Measurements from ENCODE around the gene MVP. TPM values are rescaled to one million over a fixed set of nuclear protein-coding genes. Genes with fewer than 3 reads are reported as not detected.
"Not testable (repeated sequence)": the region's sequence is repeated elsewhere in the genome, so short reads cannot be mapped to it uniquely, and the experiment has no call there.

MVP gene
- total RNA-seq (100 to 1,000 TPM; 147 to 224 TPM), polyA plus RNA-seq (ENCODE audit: insufficient read depth, low read depth, low replicate concordance) (119 TPM)
- long read RNA-seq, donor 1, partial matches to known transcripts: 28 of 28 reads
- long read RNA-seq, donor 1, other reads (novel, unspliced or antisense): 0 of 28 reads
- long read RNA-seq, donor 2, partial matches to known transcripts: 0 of 8 reads
- long read RNA-seq, donor 2, other reads (novel, unspliced or antisense): 0 of 8 reads

GRCh38 chr16:29820271-29820701, at the start of gene MVP:
MVP (plus strand) TSS chr16:29820462; CDS start chr16:29830550, 10,088 bp downstream.
- no peaks in the 10 kb centered on the region for H3K9me3 ChIP-seq
- intact Hi-C loops (cut with DNase I; ENCODE audit: low total_unique reads): no loop called here
- H3K27ac ChIP-seq: peak within 1 kb of the TSS; percentile 91 to 93
- no peaks in the 10 kb centered on the region for H3K27me3 ChIP-seq
- TF ChIP-seq, protein P1, sequence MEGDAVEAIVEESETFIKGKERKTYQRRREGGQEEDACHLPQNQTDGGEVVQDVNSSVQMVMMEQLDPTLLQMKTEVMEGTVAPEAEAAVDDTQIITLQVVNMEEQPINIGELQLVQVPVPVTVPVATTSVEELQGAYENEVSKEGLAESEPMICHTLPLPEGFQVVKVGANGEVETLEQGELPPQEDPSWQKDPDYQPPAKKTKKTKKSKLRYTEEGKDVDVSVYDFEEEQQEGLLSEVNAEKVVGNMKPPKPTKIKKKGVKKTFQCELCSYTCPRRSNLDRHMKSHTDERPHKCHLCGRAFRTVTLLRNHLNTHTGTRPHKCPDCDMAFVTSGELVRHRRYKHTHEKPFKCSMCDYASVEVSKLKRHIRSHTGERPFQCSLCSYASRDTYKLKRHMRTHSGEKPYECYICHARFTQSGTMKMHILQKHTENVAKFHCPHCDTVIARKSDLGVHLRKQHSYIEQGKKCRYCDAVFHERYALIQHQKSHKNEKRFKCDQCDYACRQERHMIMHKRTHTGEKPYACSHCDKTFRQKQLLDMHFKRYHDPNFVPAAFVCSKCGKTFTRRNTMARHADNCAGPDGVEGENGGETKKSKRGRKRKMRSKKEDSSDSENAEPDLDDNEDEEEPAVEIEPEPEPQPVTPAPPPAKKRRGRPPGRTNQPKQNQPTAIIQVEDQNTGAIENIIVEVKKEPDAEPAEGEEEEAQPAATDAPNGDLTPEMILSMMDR (IDR thresholded peaks at IDR 0.05): no peak
- TF ChIP-seq POLR2A (IDR thresholded peaks at IDR 0.05): no peak
- H3K4me1 ChIP-seq: peaks cover 57% of the 10 kb centered on the region
- peak; percentile 85 for DNase-seq
- peak within 1 kb of the TSS; percentile 63 to 70 for H3K4me3 ChIP-seq
- H3K36me3 ChIP-seq (ENCODE audit: low read depth, missing control alignments): no peaks in the 10 kb centered on the region
- 0 to 26% methylated on average over 1 to 4 of the region's 4 CpGs for WGBS, 2 donors

DNA sequence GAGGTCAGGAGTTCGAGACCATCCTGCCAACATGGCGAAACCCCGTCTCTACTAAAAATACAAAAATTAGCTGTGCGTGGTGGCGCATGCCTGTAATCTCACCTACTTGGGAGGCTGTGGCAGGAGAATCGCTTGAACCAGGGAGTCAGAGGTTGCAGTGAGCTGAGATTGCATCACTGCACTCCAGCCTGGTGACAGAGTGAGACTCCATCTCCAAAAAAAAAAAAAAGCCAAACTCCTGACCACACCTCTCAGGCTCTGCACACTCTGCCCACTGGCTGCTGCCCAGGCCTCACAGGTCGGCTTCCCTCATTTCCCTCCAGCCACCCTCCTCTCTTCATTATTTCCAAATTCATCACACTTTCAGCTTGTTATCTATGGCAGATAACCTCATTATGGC, 47.9 kb upstream of the MVP start:
- H3K4me3 ChIP-seq; H3K36me3 ChIP-seq (ENCODE audit: low read depth, missing control alignments); DNase-seq; H3K27ac ChIP-seq; H3K4me1 ChIP-seq; H3K9me3 ChIP-seq; intact Hi-C loops (cut with DNase I; ENCODE audit: low total_unique reads); H3K27me3 ChIP-seq: not testable (repeated sequence)
- 84 to 89% methylated on average over 7 of the region's 7 CpGs for WGBS, 2 donors

DNA sequence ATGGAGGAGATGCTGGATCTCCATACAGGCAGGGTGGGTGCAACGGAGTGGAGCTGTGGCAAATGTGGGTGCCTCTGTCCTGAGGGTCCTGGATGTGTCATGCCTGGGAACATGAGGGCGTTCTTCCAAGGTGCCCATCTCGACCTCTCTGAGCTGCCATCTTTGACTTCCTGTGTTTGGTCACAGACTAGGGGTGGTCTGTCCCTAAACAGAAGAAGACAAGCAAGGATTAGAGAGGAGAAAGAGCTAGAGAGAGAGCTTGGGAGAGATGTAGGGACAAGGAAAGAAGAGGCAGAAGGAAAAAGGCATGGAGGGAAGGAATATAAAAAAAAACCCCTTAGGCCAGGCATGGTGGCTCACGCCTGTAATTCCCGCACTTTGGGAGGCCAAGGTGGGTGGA, 45.5 kb upstream of the MVP start:
- H3K27me3 ChIP-seq: no peaks in the 10 kb centered on the region
- TF ChIP-seq POLR2A (IDR thresholded peaks at IDR 0.05): no peak
- TF ChIP-seq, protein P1 (IDR thresholded peaks at IDR 0.05): no peak
- intact Hi-C loops (cut with DNase I; ENCODE audit: low total_unique reads): no loop called here
- WGBS, 2 donors: 87 to 95% methylated on average over 5 of the region's 5 CpGs
- no peaks in the 10 kb centered on the region for H3K9me3 ChIP-seq
- no peak overlapping the region for H3K4me3 ChIP-seq
- DNase-seq: no peak
- no peaks in the 10 kb centered on the region for H3K4me1 ChIP-seq
- H3K27ac ChIP-seq: no peak overlapping the region
- no peaks in the 10 kb centered on the region for H3K36me3 ChIP-seq (ENCODE audit: low read depth, missing control alignments)

DNA sequence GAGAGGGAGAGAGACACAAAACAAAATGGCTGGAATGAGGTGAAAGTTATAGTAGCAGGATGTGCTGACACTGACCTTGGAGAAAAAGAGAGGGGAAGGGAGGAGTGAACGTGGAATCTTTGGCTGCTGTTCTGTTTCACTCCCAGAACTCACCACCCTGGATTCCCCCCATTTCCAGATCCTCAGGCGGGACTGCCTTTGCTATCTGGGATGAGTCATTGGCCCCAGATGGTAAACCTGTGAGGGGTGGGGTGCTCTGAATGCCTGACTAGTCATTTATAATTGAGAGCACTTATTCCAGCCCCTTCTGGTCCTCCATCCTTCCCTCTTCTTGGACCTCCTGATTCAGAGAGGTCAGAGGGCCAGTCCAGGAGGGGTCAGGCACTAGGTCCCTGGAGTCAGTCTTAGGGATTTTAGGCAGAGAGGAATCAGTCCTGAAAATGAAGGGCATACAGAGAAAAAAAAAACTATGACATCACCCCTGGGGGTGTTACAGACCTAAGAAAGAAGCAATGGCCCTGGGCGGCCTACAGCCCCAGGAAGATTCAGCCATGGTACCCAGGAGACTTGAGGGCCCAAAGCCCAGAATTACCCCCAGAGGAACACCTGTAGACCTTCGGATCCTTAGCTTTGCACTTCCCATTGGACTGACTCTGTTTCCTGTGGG, 44.4 kb upstream of the MVP start:
- 56 to 62% methylated on average over 3 to 4 of the region's 4 CpGs for WGBS, 2 donors
- H3K4me1 ChIP-seq: no peaks in the 10 kb centered on the region
- H3K4me3 ChIP-seq: no peak overlapping the region
- no peaks in the 10 kb centered on the region for H3K36me3 ChIP-seq (ENCODE audit: low read depth, missing control alignments)
- DNase-seq: no peak
- TF ChIP-seq, protein P1 (IDR thresholded peaks at IDR 0.05): no peak
- TF ChIP-seq POLR2A (IDR thresholded peaks at IDR 0.05): no peak
- intact Hi-C loops (cut with DNase I; ENCODE audit: low total_unique reads): no loop called here
- no peaks in the 10 kb centered on the region for H3K27me3 ChIP-seq
- no peak overlapping the region for H3K27ac ChIP-seq
- H3K9me3 ChIP-seq: no peaks in the 10 kb centered on the region

GRCh38 chr16:29777576-29778350, 42.5 kb upstream of the MVP start, which contains the start of gene ZG16:
ZG16 (plus strand) TSS chr16:29778256; CDS start chr16:29779267, 1,011 bp downstream.
- intact Hi-C loops (cut with DNase I; ENCODE audit: low total_unique reads): no loop called here
- Histone ChIP-seq H3K4me1 (no peaks in the 10 kb centered on the region), H3K9me3 (no peaks in the 10 kb centered on the region), H3K4me3 (no peak within 1 kb of the TSS), H3K36me3 (ENCODE audit: low read depth, missing control alignments) (no peaks in the 10 kb centered on the region), H3K27me3 (no peaks in the 10 kb centered on the region), H3K27ac (no peak within 1 kb of the TSS)
- 79 to 88% methylated on average over 9 to 10 of the region's 10 CpGs for WGBS, 2 donors
- DNase-seq: no peak
- no peak for TF ChIP-seq POLR2A (IDR thresholded peaks at IDR 0.05)
- TF ChIP-seq, protein P1 (IDR thresholded peaks at IDR 0.05): no peak
